GM21360 (cell line): ENCODE data around the gene OR1M1.

ENCODE experiments used
- ATAC-seq: cut with Tn5 transposase; IDR thresholded peaks from one replicate; pipeline ENCODE4 v1.9.1; 2021; ENCODE audit warnings: mild to moderate bottlenecking, moderate library complexity; ENCODE audit not compliant: unreplicated experiment

OR1M1 gene

DNA sequence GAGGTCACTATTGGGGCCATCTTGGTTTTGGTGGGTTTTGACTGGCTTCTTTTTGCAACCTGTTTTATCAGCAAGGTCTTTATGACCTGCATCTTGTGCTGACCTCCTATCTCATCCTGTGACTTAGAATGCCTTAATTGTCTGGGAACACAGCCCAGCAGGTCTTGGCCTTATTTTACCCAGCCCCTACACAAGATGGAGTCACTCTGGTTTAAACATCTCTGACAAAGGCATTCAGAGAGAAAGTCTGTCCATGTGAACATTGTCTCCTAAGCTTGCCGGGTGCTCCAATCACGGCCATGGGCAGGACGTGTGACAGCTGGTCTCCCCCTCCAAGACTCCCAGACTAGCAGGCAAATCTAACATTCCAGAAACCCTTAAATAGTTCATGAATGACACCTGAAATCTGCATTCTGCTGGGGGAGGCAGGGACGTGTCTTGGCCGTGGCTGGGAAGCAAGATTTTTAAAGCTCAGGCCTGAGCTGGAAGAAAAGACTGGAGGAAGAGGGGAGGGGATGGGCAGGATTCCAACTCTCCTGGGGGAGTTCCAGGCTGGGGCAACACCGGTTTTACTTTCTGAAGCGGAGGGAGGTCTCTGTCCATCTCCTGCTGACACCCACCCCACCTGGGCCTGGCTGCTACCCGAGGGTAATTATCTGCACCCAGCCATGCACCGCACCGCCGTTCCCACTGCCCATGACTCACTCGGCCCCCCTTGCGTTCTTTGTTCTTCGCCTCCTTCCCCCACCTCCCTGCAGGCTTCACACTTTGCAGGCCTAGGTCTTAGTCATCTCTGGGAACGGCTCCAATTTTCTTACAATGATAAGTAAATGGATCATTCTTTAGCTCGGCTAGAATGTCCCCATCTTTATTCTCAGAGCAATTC lies 11.6 kb upstream of the OR1M1 start:
- ATAC-seq, result no peak

DNA sequence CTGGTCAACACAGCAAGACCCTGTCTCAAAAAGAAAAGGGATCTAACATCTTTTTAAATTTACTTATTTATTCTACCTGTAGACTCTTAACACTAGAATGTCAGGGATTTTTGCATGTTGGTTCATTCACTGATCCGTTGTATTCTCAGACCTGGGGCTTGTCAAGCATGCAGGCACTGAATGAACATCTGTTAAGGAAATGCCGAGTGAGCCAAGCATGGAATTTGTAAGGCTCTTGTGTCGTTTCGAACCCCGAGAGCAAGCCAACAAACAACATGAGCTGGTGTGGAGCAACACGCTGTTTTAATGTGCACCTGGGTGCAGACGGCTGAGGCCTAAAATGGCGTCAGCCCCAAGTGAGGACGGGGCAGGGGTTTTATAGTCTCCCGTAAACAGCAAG lies 10.0 kb upstream of the OR1M1 start:
- ATAC-seq, result no peak

DNA sequence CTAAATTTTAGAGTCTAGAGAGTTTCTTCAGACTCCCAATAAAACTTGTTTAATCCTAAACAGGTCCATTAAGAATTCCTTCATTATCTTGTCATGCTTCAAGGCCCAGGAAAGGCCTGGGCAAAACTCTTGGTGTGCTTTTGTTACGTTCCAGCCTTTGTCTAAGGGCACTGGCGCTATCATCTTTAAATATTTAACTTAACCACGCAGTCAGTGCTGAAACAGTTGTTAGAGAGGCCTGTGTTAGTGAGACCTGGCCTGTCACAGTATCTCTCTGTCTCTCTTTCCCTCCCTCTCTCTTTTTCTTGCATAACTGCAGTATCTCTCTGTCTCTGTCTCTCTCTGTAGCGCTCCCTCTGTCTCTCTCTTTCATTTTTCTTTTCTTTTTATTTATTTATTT lies 8.2 kb upstream of the OR1M1 start:
- ATAC-seq, result no peak

DNA sequence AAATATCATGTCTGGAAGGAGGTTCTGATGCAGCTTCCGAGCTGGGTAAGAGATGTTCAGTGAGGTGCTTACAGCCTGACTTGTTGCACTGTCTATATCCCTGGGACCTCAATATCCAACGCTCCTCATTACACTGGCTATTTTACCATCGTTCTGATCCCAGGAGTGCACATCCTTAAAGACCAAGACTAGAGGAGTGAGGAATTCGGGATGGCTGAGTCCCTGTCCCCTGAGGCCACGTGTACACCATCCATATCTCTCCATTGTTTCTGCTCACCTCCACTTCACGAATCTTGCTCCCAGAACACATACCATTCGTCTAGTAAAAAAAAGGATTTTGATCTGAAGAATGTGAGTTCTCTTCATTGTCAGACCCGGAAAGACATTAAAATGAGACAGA lies 20.5 kb downstream of the OR1M1 start, which contains the start of gene OR7G2:
OR7G2 (minus strand) TSS at position 101 of the 400 bp plus-strand sequence. CDS start 4,232 bp downstream, outside the sequence.
- no peak for ATAC-seq

DNA sequence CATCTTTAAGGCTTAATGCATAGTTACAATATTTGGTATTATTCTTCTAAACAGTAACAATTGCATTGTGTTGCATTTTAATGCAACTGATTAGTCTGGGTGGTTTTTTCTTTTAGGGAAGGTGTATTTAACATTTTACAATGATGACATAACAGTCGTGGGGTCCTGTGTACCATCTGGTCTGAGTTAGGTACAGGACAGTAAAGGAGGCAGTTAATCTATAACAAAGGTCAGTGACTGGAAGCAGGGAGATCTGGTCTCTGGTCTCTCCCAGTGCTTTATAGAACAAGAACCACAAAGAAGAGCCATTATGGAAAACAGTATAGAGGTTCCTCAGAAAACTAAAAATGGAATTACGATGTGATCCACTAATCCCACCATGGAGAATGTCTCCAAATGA lies 23.1 kb downstream of the OR1M1 start:
- no peak for ATAC-seq

DNA sequence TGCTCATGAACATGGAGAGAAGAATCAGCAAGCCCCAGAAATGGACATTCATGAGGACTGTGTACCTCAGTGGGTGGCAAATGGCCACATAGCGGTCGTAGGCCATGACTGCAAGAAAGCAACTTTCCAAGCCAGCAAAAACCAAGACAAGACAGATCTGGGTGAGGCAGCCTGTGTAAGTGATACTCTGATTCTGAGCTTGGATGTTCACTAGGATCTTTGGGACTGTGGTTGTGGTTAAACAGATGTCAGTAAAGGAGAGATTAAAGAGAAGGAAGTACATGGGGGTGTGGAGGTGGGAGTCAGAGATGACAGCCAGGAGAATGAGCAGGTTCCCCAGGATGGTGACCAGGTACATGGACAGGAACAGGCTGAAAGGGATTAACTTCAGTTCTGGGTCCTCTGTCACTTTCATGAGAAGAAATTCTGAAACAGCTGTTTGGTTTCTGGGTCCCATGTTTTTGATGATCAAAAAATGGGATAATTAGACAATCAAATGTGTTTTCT lies 28.5 kb downstream of the OR1M1 start, which contains the start of gene OR7G1:
OR7G1 (minus strand) TSS at position 457 of the 507 bp plus-strand sequence; CDS start at position 457, 0 bp downstream.
- ATAC-seq, result no peak

DNA sequence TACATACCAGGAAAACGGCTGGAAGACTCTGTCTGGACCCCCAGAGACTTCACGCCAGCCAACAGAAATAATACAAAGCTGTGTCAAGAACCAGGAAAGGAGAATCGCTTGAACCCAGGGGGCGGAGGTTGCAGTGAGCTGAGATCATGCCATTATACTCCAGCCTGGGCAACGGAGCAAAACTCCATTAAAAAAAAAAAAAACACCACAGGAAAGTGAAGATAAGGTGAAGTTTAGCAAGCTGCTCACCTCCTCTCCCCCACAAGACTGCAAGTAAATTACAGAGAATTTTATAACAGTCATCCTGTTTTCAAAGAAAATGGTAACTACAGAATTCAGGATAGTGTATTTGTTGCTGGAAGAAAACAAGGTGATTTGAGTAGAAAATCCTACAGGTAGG lies 29.7 kb downstream of the OR1M1 start:
- no peak for ATAC-seq

DNA sequence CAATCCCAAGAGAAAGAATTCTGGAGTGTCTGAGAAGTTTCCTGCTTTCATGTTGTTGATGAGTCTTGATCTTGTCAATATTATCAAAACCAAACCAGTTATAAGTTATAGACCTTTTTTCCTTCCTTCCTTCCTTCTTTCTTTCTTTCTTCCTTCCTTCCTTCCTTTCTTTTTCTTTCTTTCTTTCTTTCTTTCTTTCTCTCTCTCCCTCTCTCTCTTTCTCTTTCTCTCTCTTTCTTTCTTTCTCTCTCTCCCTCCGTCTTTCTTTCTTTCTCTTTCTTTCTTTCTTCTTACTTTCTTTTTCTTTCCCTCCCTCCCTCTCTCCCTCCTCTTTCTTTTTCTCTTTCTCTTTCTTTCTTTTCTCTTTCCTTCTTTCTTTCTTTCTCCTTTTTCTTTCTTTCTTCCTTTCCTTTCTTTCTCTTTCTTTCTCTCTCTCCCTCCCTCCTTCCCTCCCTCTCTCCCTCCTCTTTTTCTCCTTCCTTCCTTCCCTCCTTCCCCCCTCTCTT lies 40.1 kb downstream of the OR1M1 start, which contains the start of gene OR7G3:
OR7G3 (minus strand) TSS at position 51 of the 506 bp plus-strand sequence; CDS start at position 51, 0 bp downstream.
- no peak for ATAC-seq

DNA sequence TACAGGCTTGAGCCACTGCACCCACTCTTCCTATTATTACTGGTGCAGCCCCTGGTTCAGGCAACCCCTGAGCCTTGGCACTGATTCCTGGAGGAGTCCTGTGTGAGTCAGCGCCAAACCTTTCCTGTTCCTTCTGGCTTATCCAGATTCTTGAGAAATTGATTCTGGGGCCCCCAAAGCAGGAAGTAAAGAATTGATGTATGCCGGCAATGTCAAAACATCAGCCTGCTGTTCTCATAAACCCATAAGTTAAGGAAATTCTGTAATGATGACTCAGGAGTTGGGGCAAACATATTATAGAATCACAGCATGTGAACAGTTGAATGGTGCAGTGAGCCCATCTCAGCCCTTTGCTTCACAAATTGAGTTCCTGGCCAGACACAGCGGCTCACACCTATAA lies 41.3 kb downstream of the OR1M1 start:
- ATAC-seq, result no peak

DNA sequence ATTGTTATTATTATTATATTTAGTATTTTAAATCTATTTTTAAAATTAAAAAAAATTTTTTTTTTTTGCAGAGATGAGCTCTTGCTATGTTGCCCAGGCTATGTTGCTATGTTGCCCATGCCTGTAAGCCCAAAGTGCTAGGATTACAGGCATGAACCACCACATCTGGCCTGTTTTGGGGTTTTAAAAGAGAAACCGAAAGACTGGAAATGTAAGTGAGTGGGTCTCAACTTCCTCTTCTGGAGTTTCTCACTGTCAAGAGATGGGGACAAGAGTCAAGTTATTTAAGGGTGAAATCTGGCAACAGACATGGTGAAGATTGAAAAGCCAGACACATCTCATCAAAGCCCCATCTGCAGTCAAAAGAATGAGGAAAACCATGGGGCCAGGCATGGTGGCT lies 44.1 kb downstream of the OR1M1 start:
- no peak for ATAC-seq

DNA sequence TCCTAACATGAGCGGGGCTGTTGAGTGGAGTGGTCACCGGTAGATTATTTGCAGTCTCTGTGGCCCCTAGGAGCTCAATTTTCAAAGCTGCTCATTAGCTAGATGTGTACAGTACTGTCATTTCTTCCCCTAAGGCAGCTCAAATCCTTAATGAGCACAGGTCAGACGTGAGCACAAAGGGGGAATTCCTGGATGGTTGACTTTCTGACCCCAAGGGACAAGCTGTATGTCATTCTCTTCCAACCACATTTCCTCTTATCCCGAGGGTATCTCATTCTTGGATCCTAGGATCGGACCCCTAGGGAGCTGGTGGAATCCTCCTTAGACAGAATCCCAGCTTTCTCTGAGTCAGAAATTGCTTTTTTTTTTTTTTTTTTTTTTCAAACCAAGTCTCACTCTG lies 45.6 kb downstream of the OR1M1 start:
- ATAC-seq, result no peak

DNA sequence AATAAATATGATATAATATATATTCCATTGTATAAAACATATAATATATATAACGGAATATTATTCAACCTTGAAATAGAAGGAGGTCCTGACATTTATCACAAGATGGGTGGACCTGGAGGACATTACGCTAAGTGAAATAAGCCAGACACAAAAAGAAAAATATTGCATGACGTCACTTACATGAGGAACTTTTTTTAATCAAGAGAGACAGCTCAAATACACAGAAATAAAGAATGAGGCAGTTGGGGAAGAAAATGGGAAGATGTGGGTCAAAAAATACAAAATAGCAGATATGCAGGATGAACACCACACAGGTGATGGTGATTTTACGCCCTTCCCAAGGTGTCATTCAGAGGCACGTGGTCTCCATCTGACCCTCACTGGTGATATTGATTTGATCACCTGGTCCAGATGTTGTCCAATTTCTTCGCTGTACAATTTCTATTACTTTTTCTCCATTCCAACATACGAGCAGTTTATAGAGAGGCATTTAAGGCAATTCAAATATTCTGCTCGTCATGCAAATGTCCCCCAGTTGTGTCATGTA lies 52.8 kb downstream of the OR1M1 start:
- no peak for ATAC-seq

DNA sequence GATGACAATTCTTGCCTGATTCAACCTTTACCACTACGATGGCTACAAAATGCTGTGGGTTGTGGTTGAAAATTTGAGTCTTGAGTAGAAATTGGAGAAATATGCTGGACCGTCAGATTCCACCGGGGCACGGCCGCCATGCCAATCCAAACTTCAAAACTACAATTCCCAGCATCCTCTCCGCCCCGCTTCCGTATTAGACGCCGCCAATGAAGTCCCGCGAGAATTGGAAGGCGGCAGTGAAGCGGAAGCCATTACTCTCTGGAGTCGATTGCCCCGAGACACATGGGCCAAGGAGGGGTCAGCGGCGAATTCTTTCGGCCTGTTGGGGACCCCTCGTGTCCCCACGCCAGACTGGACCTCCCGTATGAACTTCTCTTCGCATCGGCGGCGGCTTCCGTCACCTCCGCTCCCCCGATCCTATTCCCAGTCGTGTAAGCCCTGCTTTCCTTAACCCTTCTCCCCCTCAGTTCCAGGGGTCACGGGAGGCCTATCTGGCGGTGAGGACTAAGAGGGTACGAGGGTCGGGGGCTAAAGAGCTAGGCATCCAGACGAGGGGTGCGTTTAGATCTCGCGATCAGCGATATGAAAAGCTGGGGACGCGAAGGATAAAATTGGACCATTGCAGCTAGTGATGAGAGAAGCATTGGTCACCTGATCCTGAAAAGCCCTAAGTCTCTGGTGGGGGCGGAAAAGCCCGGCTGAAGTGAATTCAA lies 53.5 kb downstream of the OR1M1 start, which contains the start of gene ZNF317:
ZNF317 (plus strand) TSS at position 239 of the 716 bp plus-strand sequence. CDS start 15,620 bp downstream, outside the sequence.
- peak; percentile 95 for ATAC-seq

DNA sequence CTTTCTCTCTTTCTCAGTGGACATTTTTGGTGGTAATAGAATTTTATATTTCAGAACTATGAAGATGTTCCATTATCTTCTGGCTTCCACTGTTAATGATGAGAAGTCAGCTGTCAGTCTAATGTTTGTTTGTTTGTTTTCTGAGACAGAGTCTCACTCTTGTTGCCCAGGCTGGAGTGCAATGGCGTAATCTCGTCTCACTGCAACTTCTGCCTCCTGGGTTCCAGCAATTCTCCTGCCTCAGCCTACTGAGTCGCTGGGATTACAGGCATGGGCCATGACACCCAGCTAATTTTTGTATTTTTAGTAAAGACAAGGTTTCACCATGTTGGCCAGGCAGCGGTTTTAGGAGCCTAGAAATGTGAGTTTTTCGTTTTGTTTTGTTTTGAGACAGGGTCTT lies 58.1 kb downstream of the OR1M1 start:
- no peak for ATAC-seq
